ENCODE data around the gene SPINT1.
A peak's percentile ranks its signal among the peaks of the same experiment; 100 is the strongest.
"Not testable (repeated sequence)": the region's sequence is repeated elsewhere in the genome, so short reads cannot be mapped to it uniquely, and the experiment has no call there.

Gene SPINT1

GRCh38 chr15:40830884-40831283 lies 13.0 kb upstream of the SPINT1 start:
- DNase-seq: no peak

GRCh38 chr15:40831861-40832260 lies 12.0 kb upstream of the SPINT1 start:
- DNase-seq: no peak

GRCh38 chr15:40832903-40833302 lies 10.9 kb upstream of the SPINT1 start:
- no peak for DNase-seq

GRCh38 chr15:40836020-40836419 lies 7.8 kb upstream of the SPINT1 start:
- DNase-seq: no peak

- no peak for DNase-seq
Observed at GRCh38 chr15:40838756-40839155, 5.1 kb upstream of the SPINT1 start.

- DNase-seq: no peak
Observed at GRCh38 chr15:40841741-40842140, 2.1 kb upstream of the SPINT1 start.

DNA sequence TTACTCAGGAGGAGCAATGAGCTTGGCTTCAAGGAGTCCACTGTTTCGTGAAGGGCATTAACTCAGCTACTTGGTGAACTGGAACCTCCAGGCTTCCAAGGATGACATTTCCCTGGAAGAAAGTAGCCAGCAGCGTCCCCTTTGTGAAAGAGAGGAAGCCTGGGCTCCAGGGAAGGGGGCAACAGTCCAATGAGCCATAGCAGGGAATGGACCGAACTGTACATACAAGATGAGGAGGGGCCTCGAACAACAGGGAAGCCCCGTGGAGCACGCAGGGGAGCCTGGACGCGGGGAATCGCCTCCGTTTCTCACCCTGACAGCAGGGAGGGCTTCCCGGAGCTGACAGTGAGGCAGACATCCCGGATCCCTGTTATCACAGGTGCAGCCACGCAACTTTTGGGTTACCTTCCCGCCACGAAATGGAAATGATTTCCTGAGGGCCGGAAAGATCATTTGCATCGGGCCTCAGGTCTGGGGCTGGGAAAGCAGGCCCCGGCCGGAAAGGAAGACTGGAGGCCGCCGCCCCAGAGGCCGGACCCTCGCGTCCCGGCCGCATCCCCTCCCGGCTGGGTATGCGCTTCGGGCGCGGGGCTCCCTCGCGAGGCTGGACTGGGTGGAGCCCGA lies 475 bp upstream of the SPINT1 start:
- DNase-seq: no peak

- DNase-seq: peak; percentile 40
Observed at GRCh38 chr15:40844696-40845030, 815 bp downstream of the SPINT1 start.

- no peak for DNase-seq
Observed at GRCh38 chr15:40845036-40845435, 1.2 kb downstream of the SPINT1 start.

GRCh38 chr15:40845511-40846284 lies 1.9 kb downstream of the SPINT1 start:
- DNase-seq: no peak

DNA sequence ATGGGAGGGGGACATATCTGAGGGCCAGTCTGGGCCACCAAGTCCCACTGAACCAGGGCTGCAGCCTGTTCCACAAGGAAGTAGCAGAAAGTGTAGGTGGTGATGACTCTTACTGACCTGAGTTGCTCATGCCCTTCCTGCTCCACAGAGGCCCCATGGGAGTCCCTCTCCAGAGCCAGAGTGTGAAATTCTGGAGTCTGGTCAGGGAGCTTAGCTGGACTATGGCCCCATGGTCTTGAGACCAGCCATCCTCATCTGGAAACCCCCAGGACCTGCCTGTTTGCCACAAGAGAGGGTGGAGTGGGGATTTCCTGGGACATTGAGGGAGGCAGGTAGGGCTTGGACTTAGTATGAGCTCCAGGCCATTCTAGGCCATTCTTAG lies 3.0 kb downstream of the SPINT1 start:
- no peak for DNase-seq

GRCh38 chr15:40847223-40847961 lies 3.5 kb downstream of the SPINT1 start:
- peak; percentile 36 for DNase-seq

- no peak for DNase-seq
Observed at GRCh38 chr15:40850576-40851112, 6.8 kb downstream of the SPINT1 start.

GRCh38 chr15:40852529-40852928 lies 8.7 kb downstream of the SPINT1 start:
- DNase-seq: no peak

DNA sequence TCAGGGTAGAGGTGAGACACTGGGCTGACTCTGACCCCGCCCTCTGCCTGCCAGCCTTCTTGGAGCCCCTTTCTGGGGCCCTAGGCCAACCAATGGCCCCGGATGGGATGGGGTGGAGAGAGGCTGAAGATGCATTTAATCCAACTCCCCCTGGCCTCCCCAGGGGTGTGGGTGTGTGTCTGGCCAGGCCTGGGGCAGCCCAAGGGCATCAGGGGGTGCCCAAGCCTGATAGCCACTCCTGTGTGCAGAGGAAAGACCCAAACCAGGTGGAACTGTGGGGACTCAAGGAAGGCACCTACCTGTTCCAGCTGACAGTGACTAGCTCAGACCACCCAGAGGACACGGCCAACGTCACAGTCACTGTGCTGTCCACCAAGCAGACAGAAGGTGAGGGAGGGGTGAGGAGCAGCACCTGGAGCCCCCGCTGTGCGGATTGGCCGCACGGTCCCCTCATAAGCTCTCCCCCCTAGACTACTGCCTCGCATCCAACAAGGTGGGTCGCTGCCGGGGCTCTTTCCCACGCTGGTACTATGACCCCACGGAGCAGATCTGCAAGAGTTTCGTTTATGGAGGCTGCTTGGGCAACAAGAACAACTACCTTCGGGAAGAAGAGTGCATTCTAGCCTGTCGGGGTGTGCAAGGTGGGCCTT lies 9.5 kb downstream of the SPINT1 start:
- no peak for DNase-seq

- no peak for DNase-seq
Observed at GRCh38 chr15:40854161-40854560, 10.3 kb downstream of the SPINT1 start.

DNA sequence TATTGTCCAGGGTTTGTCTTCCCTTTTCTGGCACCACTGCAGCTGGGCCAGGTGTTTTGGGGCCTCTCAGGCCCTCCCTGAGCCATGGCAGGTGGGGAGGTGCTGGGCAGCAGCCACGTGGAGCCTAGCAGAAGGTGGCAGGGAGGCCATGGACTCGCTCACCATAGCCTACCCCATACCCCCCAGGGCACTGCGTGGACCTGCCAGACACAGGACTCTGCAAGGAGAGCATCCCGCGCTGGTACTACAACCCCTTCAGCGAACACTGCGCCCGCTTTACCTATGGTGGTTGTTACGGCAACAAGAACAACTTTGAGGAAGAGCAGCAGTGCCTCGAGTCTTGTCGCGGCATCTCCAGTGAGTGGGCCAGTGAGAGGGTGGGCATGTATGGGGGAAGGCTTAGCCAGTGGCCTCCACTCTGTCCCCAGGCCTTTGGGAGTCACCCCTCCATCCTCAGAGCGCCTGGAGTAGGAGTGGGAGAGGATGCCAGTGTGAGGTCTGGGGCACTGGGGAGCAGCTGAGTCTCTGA lies 11.9 kb downstream of the SPINT1 start:
- no peak for DNase-seq

DNA sequence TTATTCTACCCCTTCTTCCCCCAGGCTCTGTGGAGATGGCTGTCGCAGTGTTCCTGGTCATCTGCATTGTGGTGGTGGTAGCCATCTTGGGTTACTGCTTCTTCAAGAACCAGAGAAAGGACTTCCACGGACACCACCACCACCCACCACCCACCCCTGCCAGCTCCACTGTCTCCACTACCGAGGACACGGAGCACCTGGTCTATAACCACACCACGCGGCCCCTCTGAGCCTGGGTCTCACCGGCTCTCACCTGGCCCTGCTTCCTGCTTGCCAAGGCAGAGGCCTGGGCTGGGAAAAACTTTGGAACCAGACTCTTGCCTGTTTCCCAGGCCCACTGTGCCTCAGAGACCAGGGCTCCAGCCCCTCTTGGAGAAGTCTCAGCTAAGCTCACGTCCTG lies 12.9 kb downstream of the SPINT1 start:
- no peak for DNase-seq

- DNase-seq: peak; percentile 85
Observed at GRCh38 chr15:40857601-40858341, 13.9 kb downstream of the SPINT1 start.

GRCh38 chr15:40858706-40859105 lies 14.9 kb downstream of the SPINT1 start:
- no peak for DNase-seq

DNA sequence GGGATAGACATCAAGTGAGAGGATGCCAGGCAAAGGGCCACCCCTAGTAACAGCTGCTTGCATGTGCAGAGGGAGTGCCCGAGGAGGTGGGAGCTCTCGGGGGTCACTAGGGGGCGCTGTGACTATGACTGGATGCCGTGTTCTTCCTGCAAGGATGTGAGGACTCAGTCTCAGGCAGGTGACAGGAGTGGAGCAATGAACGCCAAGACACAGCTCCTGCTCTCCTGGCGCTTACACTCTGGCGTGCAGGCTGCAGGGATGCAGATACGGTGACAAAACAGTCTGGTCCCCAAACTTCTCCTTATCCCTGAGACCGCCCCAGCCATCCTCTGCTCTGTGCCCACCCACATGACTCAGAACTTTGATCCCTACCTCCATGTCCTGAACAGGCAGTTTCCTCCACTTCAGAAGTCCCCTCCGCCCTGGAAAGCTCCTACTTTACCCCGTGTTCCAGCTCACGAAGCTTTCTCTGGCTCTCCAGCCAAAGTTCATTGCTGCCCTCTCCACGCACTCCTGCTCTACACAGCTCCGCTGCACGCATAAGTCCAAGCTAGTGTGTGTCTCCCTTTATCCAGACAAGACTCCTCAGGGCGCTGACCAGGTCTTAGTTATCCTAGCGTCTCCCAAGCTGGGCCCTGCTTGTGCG lies 15.5 kb downstream of the SPINT1 start:
- peak; percentile 72 for DNase-seq

DNA sequence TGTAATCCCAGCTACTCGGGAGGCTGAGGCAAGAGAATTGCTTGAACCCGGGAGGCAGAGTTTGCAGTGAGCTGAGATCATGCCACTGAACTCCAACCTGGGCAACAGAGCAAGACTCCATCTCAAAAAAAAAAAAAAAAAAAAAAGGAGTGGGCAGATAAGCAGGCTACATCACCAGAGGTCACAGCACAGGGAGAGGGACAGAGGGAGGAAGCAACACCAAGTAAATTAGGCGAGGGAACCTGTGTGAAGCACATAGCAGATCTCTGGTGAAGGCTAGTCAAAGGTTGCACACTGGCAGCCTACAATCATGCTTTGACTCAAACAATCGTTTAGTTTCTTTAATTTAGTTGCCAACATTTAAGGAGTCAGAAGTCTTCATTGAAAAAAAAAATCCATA lies 17.3 kb downstream of the SPINT1 start:
- DNase-seq: not testable (repeated sequence)
